Measurements from ENCODE around the gene CAMTA1.

CAMTA1 gene

DNA sequence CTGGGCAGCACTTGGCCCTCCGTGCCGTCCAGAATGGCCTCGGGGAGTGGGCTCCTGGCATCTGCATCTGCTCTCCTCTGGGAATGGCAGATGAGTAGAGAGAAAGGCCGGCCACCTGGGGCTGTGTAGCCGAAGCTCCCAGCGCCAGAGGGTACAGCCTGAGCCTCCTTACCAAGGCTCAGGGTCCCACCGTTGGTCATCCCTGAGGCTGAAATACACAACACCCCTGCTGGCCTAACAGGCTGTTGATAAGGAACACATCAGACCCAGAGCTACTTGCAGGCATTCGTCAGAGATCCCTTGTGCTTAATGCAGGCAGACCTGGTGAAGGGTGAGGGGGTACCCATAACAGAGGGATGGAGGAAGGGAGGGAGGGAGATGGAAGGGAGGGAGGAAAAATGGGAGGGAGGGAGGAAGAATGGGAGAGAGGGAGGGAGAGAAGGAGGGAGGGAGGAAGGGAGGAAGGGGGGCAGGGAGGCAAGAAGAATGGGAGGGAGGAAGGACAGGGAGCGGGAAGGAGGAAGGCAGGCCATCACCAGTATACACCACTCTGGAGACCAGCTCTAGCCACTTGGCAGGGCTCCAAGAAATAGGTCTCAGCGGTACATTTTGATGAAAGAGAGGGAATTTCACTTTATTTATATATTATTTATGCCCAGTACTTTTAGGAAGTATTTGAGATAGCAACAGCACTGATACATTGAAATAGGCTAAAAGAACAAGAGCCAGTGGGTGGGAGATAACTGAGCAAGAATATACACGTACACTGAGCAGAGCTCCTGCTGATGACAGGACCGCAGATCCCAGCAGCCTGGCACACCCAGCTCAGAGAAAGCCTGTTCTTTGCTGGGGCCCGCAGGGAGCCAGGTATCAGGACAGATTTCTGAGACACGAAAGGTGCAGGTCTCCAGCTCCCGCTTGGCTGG lies 670.8 kb downstream of the CAMTA1 start:
- no peak for DNase-seq (ENCODE audit: low spot score)

DNA sequence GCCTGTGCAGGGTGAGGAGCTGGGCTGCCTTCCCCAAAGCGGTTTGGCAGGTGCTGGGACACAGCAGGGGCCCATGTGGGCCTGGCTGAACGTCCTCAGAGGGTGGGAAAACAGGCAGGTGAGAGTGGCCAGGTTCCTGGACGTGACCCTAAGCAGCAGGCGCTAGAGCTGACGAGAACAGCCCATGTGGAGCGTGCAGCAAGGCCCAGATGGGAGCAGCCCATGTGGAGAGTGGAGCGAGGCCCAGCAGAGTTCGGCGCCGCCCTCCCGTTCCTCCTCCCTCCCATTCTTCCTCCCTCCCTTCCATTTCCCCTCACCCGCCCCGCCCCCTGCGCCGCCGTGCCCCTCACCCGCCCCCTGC lies 671.4 kb downstream of the CAMTA1 start:
- no peak for DNase-seq (ENCODE audit: low spot score)

DNA sequence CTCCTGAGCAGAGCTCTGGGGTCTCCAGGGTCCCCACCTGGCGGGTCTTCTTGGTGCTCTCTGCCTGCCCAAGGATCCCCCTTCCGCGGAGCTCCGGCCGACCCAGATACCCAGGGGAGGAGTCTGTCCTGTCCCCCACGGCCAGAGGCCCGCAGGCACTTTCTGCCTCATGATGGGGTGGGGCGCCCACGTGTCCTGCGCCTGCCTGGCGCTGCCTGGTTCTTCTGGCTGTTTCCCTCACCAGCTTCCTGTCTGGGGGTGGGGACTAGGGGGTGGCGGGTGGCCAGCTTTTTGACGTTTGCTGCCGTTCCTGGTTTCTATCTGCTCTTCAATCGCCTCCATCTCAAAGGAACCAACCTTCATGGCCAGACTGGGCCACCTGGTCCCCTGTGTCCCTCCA lies 672.6 kb downstream of the CAMTA1 start:
- DNase-seq (ENCODE audit: low spot score), result no peak

DNA sequence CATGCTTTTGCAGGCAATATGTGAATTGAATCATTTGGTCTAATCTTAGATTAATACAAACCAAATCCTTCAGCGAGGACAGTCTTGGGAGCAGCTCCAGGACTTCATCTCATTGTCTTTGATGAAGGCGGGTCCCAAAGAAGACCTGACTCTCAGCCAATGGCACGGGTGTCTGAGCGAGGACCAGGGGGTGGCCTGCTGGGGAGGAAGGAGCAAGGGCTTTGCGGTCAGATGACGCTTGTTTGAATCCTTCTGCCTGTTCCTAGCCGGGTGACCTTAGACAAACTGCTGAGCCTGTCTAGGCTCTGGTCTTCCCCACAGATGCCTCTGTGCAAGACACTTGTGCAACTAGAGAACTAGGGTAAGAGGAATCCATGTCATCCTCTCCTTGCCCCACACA lies 673.7 kb downstream of the CAMTA1 start:
- DNase-seq (ENCODE audit: low spot score), result no peak

DNA sequence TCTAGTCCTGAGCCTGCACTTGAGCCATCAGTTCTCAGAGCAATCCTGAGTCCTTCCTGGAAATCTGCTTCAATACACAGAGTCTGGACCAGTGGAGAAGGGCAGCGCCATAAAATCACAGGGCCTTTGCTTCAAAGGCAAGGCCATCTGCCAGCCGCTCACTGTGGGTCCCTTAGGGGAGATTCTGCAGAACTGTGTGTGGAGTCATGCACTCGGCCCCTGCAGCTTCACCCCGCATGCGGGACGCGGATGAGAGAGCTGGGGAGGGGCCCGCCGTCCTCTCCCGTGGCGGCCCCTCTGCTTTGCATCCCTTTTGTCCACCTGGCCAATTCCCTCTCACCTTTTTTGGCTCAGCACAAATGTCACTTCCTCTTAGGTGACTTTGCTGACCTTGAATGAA lies 674.7 kb downstream of the CAMTA1 start:
- DNase-seq (ENCODE audit: low spot score), result no peak

DNA sequence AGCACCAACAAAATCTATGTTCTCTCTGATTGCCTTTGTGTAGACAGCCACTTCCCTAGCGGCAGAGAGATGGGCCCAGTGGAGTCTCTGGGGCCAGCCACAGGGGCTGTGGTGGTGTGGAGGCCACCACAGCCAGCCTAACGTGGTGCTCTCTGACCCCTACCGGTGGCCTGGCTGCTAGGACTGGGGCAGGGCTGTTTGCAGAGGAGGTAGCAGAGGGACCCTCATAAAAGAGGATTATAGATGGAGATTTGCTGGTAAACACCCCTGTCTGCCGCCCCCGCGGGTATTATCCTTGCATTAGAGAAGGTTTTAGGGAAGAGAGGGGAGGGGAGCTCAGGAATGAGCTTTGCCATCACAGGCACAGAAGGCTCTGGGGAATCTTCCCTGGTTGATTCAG lies 675.6 kb downstream of the CAMTA1 start:
- no peak for DNase-seq (ENCODE audit: low spot score)

DNA sequence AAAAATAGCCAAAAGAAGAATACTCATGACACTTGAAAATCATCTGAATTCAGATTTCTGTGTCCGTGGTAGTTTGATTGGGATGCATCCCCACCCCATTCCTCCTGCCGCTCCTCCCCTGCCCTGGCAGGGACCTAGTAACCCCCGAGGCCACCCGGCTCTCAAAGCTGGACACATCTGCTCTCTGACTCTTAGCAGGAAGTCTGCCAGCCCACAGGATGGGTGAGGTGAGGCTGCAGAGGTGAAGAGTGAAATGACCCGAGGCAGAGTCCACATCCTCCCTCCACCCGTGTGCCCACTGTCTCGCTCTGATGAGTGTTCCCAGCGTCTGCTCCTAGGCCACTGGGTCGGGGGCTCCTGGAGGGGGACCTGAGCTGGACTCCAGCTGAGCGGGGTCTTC lies 677.4 kb downstream of the CAMTA1 start:
- DNase-seq (ENCODE audit: low spot score), result no peak

DNA sequence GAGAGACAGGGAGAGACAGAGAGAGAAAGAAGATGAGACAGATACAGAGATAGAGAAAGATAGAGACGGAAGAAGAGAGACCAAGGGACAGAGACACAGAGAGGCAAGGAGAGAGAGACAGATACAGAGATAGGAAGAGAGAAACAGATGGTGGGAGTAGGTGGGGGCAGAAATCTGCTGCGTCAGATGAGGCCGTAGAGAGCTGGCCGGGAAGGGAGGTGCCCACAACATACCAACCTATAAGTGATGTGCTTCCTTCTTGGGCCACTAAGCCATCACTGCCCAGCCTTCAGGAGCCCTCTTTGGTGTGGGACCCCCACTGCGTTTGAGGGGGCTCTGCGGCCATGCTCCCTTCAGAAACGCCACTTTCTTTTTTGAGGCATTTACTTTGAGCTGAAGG lies 678.3 kb downstream of the CAMTA1 start:
- DNase-seq (ENCODE audit: low spot score), result no peak

DNA sequence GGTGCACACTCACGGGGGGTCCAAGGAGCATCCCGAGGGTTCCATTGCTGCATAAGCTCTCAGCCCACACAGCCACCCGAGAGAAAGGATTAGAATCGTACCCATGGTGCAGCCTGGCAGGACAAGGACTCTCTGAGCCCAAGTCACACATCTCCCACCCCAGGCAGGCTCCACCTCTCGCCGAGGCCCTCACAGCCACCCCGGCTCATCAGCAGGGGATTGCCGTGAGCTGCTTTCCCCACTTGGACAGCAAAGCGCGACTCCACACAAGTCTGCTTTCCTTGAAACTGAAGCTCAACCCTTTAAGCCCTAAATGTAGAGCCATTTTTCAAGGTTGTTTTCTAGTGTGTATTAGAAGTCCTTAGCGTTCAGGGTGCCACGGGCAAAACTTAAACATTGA lies 679.5 kb downstream of the CAMTA1 start:
- no peak for DNase-seq (ENCODE audit: low spot score)

DNA sequence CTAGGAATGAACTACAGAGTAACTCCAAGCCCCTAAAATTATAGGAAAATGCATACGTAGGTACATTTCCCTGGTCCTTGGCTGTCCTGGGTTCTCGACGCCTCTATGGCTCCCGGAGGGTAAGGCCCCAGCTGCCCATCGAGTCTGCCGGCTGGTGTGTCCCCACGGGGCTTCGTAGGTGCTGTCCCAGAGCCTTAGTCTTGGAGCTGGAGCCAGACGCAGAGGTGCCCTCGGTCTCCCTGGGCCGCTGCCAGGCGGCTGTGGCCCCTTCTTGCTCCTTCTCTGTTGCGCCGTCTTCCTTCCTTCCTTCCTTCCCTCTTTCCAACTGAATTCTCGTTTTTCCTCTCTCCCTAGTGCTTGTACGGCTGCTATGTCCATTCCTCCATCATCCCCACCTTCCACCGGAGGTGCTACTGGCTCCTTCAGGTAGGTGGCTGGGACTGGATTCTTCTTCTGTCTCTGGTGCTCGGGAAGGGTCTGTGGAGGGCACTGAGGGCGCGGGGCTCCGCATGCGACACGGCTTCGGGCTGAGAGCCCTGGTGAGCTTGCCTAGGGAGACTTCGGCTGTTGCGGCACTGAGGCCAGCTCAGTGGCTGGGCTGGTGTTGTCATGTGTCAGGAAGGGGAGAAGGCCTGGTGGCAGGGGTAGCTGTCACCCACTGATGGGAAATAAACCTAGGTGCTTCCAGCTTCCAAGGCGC lies 682.4 kb downstream of the CAMTA1 start:
- no peak for DNase-seq (ENCODE audit: low spot score)

DNA sequence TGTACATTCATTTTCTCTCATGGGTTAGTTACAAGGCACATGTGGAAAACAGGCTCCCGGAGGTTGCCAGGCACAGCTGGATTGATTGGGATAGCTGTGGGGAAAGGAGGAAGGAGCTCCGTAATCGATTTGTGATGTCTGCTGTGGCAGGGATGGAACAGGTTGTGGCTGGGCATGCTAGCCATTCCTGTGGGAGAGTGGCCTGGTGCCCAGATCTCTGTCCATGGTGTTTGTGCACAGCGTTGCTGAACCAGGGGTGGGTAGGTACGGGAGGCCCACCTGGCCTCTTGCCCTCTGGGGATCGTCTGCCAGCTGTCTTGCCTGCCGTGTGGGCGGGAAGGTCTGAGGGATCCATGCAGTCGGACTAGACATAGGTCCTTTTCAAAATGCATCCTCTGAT lies 683.0 kb downstream of the CAMTA1 start:
- no peak for DNase-seq (ENCODE audit: low spot score)

DNA sequence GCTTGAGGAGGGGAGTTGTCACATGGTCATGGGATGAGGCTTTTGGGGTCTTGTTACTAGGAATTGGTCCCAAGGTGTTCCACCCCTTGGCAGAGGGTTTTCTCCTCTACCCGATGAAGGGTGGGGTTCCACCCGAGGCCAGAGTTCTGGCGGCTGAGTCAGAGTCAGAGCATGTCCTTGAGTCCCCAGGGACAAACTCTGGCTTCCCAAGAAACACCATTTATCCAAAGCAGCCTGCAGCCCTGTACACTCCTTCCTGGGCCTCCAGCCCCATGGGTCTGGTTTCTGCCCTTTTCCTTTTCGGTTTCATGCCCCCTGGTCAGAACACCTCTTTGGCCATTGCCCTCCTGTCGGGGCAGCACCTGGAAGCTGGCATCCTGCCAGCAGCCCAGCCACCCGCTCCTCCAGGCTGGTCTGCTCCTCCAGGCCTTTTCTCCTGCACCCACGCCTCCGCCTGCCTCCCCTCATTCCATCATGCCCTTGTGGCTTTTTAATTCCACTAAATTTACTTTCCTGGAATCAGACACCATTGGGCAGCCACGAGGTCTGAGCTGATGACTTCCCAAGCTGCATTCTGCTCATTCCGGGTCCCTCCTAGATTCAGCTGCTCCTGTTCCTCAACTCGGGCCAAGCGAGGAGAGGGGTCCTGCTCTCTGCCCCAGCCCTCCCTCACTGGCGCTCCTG lies 684.1 kb downstream of the CAMTA1 start:
- no peak for DNase-seq (ENCODE audit: low spot score)

DNA sequence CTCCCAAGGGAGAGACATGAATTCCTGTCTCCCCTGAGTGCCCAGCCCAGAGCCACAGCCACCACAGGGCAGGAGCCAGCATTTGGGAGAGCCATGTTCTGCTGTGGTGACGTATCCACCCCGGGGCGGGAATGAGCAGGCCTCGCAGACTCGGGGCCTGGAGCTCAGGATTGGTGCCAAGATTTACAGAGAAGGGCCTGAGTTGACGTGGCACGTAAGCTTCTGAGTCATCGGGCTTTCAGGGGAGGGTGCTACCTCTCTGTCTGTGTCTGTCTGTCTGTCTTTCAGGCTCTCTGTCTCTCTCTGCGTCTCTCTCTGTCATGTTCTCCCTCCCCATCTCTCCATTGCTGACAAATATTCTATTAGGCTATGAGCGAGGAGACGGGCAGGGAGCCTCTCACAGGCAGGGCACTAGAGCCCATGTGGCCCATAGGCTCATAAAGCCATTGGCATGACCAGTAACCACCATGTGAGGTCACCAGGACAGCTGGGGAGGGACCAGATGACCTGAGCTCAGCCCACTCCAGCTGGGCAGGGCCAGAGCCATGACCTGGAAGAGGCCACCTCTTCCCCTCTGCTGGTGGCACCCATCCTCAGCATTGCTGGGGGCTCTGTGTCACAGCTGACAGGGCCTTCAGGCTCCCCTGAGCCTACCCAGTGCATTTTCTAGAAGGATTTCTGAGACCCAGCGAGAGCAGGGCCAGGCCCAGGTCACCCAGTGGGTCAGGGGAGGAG lies 685.8 kb downstream of the CAMTA1 start:
- DNase-seq (ENCODE audit: low spot score), result no peak

DNA sequence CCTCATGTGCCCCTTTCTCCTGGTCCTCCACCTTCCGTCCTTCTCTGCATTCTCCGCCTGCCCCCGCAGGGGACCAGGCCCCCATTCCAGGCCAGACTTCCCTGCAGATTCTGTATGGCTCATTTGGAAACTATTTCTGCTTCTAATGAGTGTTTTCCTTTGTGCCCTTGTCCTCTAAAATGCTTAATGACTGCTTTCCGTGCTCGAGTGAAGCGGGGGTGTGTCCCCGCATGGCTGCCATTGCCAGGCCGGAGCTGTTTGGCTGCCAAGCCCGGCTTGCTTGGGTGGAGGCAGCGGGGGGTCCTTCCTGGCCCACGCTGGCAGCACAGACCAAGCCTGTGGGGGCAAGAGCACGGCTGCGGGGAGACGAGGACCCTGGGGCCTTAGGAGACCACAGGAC lies 686.6 kb downstream of the CAMTA1 start:
- no peak for DNase-seq (ENCODE audit: low spot score)

DNA sequence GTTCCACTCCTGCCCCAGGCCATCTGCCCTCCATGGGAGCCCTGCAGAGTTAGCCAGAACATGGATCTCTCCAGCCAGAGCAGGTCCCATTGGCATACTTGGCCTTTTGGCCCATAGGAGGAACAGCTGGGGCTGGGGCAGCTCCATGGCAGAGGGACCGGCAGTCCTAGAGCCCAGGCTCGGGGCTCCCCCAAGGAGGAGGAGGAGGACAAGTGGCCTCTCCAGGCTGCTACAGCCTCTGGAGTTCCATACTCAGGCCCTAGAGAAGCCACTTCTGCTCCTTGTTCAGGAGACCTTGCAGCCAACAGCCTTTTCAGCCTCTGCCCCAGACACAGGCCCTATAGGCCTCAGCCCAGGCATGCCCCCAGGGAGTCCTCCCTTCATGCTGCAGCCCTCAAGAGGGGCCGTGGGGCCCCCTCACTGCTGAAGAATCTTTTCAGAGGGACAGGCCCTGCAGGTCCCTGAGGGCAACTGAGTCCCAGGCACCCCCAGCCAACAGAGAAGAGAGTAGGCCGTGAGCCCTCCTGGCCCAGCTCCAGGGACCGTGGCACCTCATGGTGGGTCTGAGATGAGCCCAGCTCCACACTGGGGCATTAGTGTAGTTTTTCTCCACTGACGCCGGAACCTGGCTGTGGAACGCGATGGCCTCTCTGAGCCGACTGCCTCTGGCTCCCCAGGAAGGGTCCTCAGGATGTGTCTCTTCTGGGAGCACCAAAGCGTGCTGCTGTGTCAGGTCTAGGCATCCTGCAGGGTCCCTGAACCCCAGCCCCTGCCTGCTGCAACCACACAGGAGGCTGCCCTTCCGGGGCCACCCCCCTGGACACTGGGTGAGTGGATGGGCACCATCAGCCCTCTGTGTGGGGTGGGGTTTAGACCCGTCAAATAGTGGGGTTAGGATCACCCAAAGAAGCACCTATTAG lies 688.2 kb downstream of the CAMTA1 start:
- no peak for DNase-seq (ENCODE audit: low spot score)

DNA sequence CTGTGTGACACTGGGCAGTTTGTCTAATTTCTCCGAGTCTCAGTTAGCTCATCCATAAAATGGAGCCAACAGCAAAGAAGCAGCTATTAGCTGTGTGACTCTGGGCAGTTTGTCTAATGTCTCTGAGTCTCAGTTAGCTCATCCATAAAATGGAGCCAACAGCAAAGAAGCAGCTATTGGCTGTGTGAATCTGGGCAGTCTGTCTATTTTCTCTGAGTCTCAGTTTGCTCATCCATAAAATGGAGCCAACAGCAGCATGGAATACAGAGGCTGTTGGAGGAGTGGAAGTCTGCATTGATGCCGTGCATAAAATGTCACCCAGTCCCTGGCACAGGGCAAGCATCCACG lies 688.9 kb downstream of the CAMTA1 start:
- no peak for DNase-seq (ENCODE audit: low spot score)

DNA sequence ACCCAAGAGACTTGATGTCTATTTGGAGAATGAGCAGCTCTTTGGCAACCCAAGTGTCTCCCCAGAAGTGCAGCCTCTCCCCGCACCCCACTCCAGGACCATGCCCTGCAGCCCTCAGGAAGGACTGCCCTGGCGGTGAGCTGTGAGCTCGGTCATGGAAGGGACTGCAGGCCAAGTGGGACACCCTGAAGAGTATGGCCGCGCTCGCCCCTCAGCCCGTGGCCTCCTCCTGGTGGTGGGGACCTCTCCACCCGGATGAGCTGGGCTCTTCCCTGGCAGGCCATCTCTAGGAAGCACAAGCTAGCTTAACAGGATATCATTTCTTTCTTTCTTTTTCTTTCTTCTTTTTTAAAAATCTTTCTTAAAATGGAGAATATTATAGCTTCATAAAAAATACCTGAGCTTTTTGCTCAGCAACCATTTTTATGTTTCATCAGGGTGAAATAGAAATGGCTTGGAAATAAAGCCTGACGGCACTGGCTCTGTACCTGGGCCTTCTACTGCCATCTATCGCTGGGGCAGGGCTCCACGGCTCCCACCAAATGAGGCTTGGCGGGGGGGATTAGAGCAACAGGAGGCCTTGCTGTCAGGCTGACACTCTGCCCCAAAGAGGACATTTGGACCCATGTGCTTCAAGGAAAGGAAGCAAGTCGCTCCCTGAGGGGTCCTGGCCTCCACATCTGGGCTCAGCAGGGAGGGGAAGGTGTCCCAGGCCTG lies 689.7 kb downstream of the CAMTA1 start:
- no peak for DNase-seq (ENCODE audit: low spot score)

DNA sequence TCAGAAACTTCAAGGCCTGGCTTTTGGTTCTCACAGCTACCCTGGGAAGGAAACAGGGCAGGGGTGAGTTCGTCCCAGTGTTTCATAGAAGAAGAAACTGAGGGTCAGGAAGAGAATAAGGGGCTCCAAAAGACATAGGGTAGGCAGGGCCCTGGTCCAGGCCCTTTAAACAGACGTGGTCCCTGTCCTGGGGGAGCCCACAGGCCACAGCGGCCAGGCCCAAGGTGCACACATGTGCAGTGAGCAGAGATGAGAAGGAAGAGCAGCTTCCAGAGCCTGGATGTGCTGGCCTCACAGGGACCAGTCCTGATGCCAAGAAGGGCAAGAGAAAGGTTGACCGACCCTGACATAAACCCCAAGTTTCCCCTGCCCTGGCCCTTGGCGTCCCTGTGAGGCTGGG lies 690.4 kb downstream of the CAMTA1 start:
- no peak for DNase-seq (ENCODE audit: low spot score)

DNA sequence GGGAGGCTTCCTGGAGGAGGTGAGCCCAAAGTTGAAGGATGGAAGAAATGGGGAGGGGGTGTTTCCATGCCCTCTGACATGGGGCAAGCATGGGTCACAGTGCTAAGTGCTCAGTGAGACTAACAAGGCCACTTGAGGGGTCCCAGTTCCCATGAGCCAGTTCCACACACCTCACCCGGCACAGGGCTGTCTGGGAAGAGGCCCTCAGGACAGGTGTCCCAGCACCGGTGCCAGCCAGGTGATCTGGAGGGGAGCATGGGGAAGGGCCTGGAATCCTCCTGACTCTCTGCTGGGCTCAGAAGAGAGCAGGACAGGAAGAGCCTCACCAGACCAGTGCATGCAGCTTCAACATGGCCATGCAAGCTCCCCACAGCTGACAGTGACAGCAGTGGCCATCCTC lies 691.1 kb downstream of the CAMTA1 start:
- DNase-seq (ENCODE audit: low spot score), result no peak

DNA sequence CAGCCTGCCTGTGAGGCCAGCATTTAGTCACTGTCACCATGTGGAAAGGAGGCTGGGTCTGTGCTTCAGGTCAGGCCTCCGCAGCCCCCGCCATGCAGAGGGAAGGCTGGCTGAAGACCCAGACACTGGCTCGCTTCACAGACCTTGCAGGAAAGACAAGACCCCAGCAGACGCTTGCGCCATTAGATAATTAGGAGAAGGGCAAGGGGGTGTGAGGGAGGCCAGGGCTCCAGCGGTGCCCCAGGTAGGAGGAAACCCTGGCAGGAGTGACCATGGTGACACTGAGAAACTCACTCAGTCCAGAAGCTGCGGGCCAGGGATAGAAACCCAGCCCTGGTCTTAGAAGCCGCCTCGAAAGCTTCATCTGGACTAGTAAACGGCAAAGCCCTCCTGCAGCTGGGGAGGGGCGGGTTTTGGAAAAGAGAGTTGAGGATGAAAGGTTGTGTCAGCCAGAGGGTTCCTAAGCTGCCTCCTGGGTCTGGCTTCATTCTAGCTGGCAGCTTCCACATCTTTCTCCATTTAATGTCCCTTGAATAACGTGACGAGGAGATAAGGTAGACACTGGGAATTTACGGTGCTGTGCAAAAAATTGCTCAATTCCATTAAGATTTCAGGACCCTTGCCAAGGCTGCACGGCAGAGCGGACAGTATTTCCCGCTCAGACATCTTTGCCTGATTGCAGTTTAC lies 691.8 kb downstream of the CAMTA1 start:
- no peak for DNase-seq (ENCODE audit: low spot score)

All from putamen (tissue), 1 donor.